Activated naive CD4-positive, alpha-beta T cell treated with anti-CD3 and anti-CD28 coated beads for 36 hours (primary cell): ENCODE data around the gene TTLL11. TPM values are rescaled to one million over a fixed set of nuclear protein-coding genes. Genes with fewer than 3 reads are reported as not detected.

Source experiments
- CTCF ChIA-PET: fragments of 350-600 bp; sonication (Branson Sonifier 250); formaldehyde crosslinking; loops from one replicate; lab custom pipeline; 2021; ENCODE audit warnings: antibody characterized with exemption; lab: Charles Lee
- DNase-seq: peaks from one replicate; pipeline ENCODE4 v3.0.0-alpha.2; 2020
- H3K27ac Mint-ChIP-seq: one replicate; pipeline ENCODE4 v1.8.0; 2021; ENCODE audit warnings: mild to moderate bottlenecking, mixed read lengths
- H3K27me3 Mint-ChIP-seq: one replicate; pipeline ENCODE4 v1.8.0; 2021; ENCODE audit warnings: low read depth, mixed read lengths
- H3K36me3 Mint-ChIP-seq: one replicate; pipeline ENCODE4 v1.8.0; 2021; ENCODE audit warnings: low read depth, mixed read lengths
- H3K4me1 Mint-ChIP-seq: one replicate; pipeline ENCODE4 v1.8.0; 2021; ENCODE audit warnings: low read depth, mixed read lengths
- H3K4me3 Mint-ChIP-seq: one replicate; pipeline ENCODE4 v1.8.0; 2021; ENCODE audit warnings: mild to moderate bottlenecking, moderate library complexity, mixed read lengths
- H3K9me3 Mint-ChIP-seq: one replicate; pipeline ENCODE4 v1.8.0; 2021; ENCODE audit warnings: mixed read lengths
- intact Hi-C: fragments of 100-400 bp; cut with micrococcal nuclease; formaldehyde crosslinking; loops from one replicate; pipeline ENCODE4 v1.15.1; 2023
- total RNA-seq, 2 experiments: library from RNA; stranded (reverse); gene quantifications; one replicate each; pipeline ENCODE4 v1.2.3, GENCODE V29; 2021

The TTLL11 gene
- total RNA-seq, 2 experiments from 2014 or later: 0.84 to 0.86 TPM

DNA sequence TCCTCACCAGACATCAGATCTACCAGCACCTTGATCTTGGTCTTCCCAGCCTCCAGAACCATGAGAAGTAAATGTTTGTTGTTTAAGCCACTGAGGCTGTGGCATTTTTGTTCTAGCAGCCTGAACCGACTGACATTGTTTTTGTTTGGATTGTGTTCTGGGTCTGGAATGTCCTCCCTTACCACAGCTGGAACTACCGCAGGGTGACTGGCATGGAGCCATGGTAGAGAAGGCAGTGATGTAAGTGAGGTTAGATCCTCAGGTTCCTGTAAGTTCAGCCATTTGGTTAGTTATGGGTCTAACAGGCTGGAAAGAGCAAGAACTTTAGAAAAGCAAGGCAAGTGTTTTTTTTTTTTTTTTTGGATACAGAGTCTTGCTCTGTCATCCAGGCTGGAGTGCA lies 232.4 kb downstream of the TTLL11 start:
- no peak overlapping the region for H3K4me3 Mint-ChIP-seq
- no peak overlapping the region for H3K27ac Mint-ChIP-seq
- no peaks in the 10 kb centered on the region for H3K36me3 Mint-ChIP-seq
- DNase-seq: no peak
- H3K27me3 Mint-ChIP-seq: no peaks in the 10 kb centered on the region
- intact Hi-C loops: no loop called here
- H3K4me1 Mint-ChIP-seq: no peaks in the 10 kb centered on the region
- CTCF ChIA-PET: interaction anchor here (0.7 to 0.9 kb wide), 2 partner anchors 37 to 220 kb away, joined by 3 to 5 read pairs; no protein-coding TSS in a partner anchor
- no peaks in the 10 kb centered on the region for H3K9me3 Mint-ChIP-seq

DNA sequence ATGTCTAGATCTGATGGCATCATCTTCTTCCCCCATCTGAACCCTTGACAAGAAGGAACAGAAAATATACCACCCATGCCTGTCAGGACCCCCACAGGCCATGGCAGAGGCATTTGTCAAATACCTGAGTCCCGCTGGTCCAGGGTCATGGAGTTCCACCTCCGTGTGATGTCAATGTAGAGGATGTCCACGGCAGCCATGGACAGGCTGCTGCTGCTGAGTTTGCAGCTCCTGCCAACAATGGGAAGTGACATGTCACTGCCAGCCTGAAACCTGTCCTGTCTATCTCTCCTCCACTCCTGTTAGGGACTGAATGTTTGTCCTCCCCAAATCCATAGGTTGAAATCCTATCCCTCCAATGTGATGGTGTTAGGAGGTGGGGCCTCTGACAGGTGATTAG lies 232.9 kb downstream of the TTLL11 start:
- no peaks in the 10 kb centered on the region for H3K4me1 Mint-ChIP-seq
- no peaks in the 10 kb centered on the region for H3K27me3 Mint-ChIP-seq
- no peaks in the 10 kb centered on the region for H3K9me3 Mint-ChIP-seq
- CTCF ChIA-PET: interaction anchor here (0.7 kb wide), 1 partner anchor 37 kb away, joined by 5 read pairs; no protein-coding TSS in a partner anchor
- H3K4me3 Mint-ChIP-seq: no peak overlapping the region
- no peak overlapping the region for H3K27ac Mint-ChIP-seq
- H3K36me3 Mint-ChIP-seq: no peaks in the 10 kb centered on the region
- intact Hi-C loops: no loop called here
- no peak for DNase-seq

DNA sequence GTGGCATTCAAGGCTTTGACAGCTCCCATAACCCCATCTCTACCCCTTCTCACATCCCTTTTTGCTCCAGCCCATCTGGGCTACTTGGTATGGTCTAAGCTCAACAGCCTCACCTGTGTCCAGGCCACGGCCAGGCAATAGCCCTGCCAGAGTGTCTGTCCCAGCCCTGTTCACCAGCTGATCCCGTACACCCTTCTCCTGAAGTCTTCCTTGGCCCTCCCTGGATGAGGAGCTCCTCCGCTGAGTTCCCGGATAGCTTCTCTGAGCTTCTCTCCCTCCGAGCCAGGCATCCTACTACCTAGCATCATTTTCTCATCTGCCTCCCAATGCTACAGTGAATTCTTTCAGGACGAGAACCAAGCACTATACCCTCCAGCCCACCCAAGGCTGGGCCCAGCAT lies 233.5 kb downstream of the TTLL11 start:
- H3K4me3 Mint-ChIP-seq: no peak overlapping the region
- no peak overlapping the region for H3K27ac Mint-ChIP-seq
- intact Hi-C loops: no loop called here
- H3K36me3 Mint-ChIP-seq: no peaks in the 10 kb centered on the region
- CTCF ChIA-PET: no interaction called here
- no peaks in the 10 kb centered on the region for H3K27me3 Mint-ChIP-seq
- H3K9me3 Mint-ChIP-seq: no peaks in the 10 kb centered on the region
- DNase-seq: no peak
- H3K4me1 Mint-ChIP-seq: no peaks in the 10 kb centered on the region

DNA sequence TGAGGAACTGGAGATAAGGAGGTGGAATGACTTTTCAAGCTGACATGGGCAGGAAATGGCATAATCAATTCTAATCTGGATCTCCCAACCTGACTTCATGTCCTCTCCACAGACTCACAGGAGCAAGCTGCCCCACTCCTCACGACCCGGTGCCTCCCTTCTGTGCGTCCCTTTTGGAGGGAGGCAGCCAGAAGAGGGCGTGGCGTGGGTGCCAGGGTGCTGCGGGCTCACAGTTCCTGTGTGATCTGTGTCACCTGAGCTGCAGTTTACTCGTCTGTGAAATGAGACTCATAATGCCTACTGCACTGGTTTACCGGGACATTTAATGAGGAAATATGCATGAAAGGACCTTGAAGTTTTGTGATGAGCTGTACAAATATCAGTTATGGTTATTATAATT lies 234.3 kb downstream of the TTLL11 start:
- no peaks in the 10 kb centered on the region for H3K36me3 Mint-ChIP-seq
- intact Hi-C loops: no loop called here
- H3K4me1 Mint-ChIP-seq: no peaks in the 10 kb centered on the region
- no peaks in the 10 kb centered on the region for H3K9me3 Mint-ChIP-seq
- H3K27ac Mint-ChIP-seq: no peak overlapping the region
- no peak overlapping the region for H3K4me3 Mint-ChIP-seq
- DNase-seq: no peak
- H3K27me3 Mint-ChIP-seq: no peaks in the 10 kb centered on the region
- CTCF ChIA-PET: no interaction called here

DNA sequence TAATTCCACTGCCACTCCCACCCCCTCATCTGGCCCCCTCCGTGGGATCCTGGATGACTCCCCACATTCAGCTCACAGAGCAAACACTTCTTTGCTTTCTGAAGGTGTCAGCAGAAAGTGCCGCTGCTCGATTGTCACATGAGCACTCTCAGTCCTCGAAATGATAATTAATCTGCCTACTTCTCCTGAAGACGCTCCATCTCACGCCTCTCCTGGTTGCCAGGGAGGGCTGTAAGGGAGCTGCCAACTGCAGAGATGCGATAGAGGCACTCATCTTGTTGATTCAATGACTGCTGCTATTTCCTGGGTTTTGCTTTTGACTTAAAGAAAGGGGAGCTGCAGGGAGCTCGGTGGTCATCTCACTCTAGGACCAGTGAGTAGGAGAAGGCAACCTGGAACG lies 235.2 kb downstream of the TTLL11 start:
- Mint-ChIP-seq H3K4me1 (no peaks in the 10 kb centered on the region), H3K36me3 (no peaks in the 10 kb centered on the region), H3K27me3 (no peaks in the 10 kb centered on the region), H3K9me3 (no peaks in the 10 kb centered on the region), H3K27ac (no peak overlapping the region), H3K4me3 (no peak overlapping the region)
- no peak for DNase-seq
- CTCF ChIA-PET: no interaction called here
- intact Hi-C loops: no loop called here

DNA sequence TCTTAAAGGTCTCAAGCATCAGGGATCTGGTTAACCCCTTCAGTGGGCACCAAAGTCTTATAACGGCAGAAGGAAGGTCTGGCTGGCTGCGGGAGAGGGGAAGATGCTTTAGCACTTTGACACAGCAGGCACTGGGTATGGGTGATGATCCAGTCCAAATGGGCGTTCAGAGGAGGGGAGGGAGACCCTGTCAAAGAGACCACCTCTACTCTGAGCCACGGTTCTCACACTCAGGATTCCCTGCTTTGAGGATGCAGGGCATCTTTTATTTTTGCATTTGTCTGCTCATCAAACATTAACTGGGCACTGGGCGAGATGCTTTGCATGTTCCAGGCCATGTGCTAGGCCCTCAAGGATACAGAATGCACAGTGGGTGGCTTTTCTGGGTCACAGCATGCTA lies 237.6 kb downstream of the TTLL11 start:
- no peak for DNase-seq
- intact Hi-C loops: no loop called here
- no peak overlapping the region for H3K27ac Mint-ChIP-seq
- no peak overlapping the region for H3K4me3 Mint-ChIP-seq
- no peaks in the 10 kb centered on the region for H3K36me3 Mint-ChIP-seq
- peaks cover 2% of the 10 kb centered on the region for H3K9me3 Mint-ChIP-seq
- CTCF ChIA-PET: interaction anchor here (1.2 kb wide), 1 partner anchor 12 kb away, joined by 3 read pairs; no protein-coding TSS in a partner anchor
- no peaks in the 10 kb centered on the region for H3K27me3 Mint-ChIP-seq
- no peaks in the 10 kb centered on the region for H3K4me1 Mint-ChIP-seq

DNA sequence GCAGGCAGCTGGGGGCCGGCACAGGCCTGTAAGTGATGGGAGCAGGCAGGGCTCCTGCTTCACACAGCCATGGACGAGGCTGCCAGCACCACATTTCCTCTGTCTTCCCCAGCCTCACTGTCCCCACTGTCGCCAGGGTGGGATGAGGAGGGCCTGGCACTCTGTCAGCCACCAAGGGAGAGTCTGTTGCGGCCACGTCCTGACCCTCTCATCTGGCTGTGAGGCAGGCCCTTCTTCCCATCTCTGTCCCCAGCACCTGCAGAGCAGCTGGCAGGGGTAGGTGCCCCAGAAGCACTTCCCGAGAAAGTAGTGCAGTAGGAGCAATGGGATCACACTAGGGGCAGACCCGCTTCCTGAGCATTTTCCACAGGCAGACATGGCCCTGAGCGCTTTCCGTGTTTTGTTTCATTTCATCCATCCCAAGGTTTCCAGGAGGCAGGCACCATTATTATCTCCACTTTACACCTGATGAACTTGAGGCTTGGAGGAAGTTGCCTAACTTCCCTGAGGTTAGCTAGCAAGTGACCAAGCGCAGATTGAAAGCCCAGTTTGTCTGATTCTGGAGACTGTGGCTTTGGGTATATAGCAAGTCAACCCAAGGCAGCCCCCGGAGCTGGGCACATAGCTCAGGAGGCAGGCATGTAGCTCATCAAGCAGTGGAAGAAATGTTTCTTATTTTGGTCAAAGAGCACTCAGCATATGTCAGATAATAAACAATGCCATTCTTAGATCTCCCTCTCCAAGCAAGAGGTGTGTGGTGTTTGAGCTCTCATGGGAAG lies 239.3 kb downstream of the TTLL11 start:
- H3K4me1 Mint-ChIP-seq: no peaks in the 10 kb centered on the region
- no peaks in the 10 kb centered on the region for H3K27me3 Mint-ChIP-seq
- intact Hi-C loops: no loop called here
- DNase-seq: no peak
- CTCF ChIA-PET: interaction anchor here (1.2 kb wide), 1 partner anchor 10 kb away, joined by 3 read pairs; no protein-coding TSS in a partner anchor
- H3K9me3 Mint-ChIP-seq: peaks cover 4% of the 10 kb centered on the region
- no peak overlapping the region for H3K27ac Mint-ChIP-seq
- no peak overlapping the region for H3K4me3 Mint-ChIP-seq
- H3K36me3 Mint-ChIP-seq: no peaks in the 10 kb centered on the region

DNA sequence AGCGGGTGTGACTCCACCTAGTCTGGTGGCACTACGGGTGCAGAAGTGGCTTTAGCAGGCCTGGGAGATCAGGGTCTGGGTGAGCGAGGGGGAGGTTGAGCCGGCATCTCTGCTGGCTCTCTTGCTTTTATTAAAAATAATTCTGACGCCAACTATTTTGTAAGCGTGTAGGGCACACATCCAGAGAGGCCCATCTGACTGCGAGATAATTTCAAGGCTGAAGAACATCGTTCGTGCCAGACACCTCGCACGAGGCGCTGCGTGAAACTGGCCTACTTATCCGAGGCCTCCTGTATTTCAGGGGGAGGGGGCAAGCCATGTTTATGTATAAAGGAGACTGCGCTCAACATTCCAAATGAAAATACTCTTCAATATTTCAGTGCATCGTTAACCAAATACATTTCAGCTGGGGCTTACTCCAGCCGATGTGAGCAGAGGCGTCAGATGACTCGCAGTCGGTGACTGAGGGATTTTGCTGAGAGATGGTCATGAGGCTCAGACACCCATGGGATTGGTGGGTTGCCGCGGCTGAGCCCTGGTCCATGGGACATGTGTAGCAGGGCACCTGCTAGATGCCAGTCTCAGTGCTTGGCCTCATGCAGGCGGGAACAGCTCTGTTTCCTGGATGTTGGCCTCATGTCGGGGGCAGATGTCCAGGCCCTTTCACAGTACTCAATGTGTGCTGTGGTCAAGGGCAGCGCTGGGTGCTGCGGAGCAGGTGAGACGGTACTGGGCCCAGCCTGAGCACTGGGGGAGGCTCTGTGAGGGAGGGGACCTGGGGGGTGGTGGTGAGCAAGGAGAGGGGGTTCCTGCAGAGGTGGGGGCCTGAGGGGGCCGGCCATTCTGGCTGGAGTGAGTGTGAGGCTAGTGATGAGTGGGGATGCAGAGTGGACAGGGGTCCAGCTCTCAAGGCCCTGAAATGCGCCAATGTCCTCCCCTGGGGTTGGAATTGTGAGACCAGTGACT lies 240.2 kb downstream of the TTLL11 start:
- H3K36me3 Mint-ChIP-seq: no peaks in the 10 kb centered on the region
- CTCF ChIA-PET: no interaction called here

DNA sequence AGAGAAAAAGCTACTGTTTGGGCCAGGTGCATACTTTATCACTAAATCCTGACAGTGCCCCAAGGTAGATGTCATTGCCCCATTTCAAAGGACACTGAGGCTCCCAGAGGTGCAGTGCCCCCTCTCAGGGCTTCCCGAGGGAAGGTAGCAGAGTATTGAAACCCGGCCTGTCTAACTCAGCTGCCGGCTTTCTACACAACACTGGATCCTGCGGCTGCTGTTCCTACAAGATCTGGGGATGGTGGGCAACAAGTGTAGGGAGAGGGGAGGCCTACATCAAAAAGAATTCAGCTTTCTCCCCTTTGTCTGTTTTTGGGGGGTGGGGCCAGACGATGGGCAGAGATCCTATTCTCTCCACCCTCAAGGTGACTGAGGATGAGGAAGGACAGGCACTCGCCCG lies 240.9 kb downstream of the TTLL11 start:
- no peak overlapping the region for H3K27ac Mint-ChIP-seq
- H3K27me3 Mint-ChIP-seq: no peaks in the 10 kb centered on the region
- H3K36me3 Mint-ChIP-seq: no peaks in the 10 kb centered on the region
- no peaks in the 10 kb centered on the region for H3K4me1 Mint-ChIP-seq
- CTCF ChIA-PET: no interaction called here
- no peak overlapping the region for H3K4me3 Mint-ChIP-seq
- intact Hi-C loops: no loop called here
- DNase-seq: no peak
- H3K9me3 Mint-ChIP-seq: peaks cover 4% of the 10 kb centered on the region

More for the DNA sequence above, 240.2 kb downstream of the TTLL11 start:
- Mint-ChIP-seq H3K4me1 (no peaks in the 10 kb centered on the region), H3K9me3 (peaks cover 4% of the 10 kb centered on the region), H3K27ac (no peak overlapping the region), H3K27me3 (no peaks in the 10 kb centered on the region), H3K4me3 (no peak overlapping the region)
- DNase-seq: no peak
- intact Hi-C loops: no loop called here

DNA sequence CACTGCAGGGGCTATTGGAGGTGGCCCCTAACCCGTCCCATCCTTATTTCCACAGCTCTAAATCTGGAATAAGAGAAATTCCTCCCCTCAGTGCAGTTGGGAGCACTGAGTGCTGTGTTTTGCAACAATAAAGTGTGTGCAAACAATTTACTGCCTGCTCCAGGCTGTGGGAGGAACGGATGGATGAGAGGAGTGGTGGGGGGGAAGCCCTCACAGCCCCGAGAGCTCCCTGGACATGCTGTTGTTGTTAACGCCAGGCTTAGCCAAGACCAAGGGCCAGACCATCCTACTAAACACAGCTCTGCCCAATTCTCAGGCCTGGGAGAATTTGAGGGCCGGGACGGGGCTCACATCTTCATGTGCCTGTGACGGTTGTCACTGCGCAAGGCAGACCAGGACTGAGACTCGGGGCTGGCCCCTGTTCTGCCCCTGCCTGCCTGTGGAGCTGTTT lies 241.4 kb downstream of the TTLL11 start:
- Mint-ChIP-seq H3K36me3 (no peaks in the 10 kb centered on the region), H3K27me3 (no peaks in the 10 kb centered on the region), H3K27ac (no peak overlapping the region), H3K4me1 (no peaks in the 10 kb centered on the region), H3K4me3 (no peak overlapping the region), H3K9me3 (peaks cover 4% of the 10 kb centered on the region)
- intact Hi-C loops: no loop called here
- DNase-seq: no peak
- CTCF ChIA-PET: no interaction called here

DNA sequence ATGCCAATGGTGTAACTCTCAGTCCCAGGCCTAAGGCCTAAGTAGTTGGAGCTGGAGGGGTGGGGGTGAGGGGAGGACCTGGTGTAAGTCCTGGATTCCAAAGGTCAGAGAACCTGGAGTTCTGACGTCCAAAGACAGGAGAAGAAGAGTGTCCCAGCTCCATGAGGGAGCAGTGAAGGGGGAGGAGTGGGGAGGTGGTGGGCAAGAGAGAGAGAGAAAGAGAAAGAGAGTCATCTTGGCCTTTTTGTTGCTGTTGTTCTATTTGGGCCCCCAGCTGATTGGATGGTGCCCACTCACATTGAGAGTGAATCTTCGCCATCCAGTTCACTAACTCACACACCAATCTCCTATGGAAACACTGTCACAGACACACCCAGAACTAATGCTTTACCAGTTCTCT lies 242.7 kb downstream of the TTLL11 start:
- Mint-ChIP-seq H3K4me3 (no peak overlapping the region), H3K27me3 (no peaks in the 10 kb centered on the region), H3K4me1 (no peaks in the 10 kb centered on the region), H3K27ac (no peak overlapping the region), H3K9me3 (peaks cover 4% of the 10 kb centered on the region), H3K36me3 (no peaks in the 10 kb centered on the region)
- DNase-seq: no peak
- intact Hi-C loops: loop anchor here (1.0 kb wide), 1 partner anchor 23 kb away; no protein-coding TSS in a partner anchor
- CTCF ChIA-PET: no interaction called here

DNA sequence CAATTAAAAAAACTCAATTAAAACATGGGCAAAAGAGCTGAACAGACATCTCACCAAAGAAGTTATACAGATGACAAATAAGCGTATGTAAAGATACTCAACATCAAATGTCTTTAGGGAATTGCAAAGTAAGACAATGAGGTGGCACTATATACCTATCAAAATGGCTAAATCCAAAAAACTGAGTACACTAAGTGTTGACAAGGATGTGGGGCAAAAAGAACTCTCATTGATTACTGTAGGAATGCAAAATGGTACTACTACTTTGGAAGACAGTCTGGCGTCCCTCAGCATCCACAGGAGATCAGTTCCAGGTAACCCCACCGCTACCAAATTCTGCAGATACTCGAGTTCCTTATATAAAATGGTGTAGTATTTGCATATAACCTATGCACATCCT lies 243.6 kb downstream of the TTLL11 start:
- Mint-ChIP-seq H3K36me3 (no peaks in the 10 kb centered on the region), H3K27me3 (no peaks in the 10 kb centered on the region), H3K4me3 (no peak overlapping the region), H3K9me3 (peaks cover 4% of the 10 kb centered on the region), H3K4me1 (no peaks in the 10 kb centered on the region), H3K27ac (no peak overlapping the region)
- intact Hi-C loops: loop anchor here (10.0 kb wide), 1 partner anchor 145 kb away; no protein-coding TSS in a partner anchor
- CTCF ChIA-PET: no interaction called here
- DNase-seq: no peak
